OCI-LY3 (cell line): Measurements from ENCODE around the gene HDGF.

ENCODE experiments used
- H2AFZ ChIP-seq: fragments of 200-600, 300-600 bp; shearing (Covaris generic); 2 replicates; pipeline ENCODE4 v1.6.0; 2014; ENCODE audit warnings: antibody characterized with exemption, low read depth, low read length
- H3K27ac ChIP-seq: fragments of 200-600, 300-600 bp; sonication (generic); 2 replicates; pipeline ENCODE4 v1.5.1; 2014; ENCODE audit warnings: mild to moderate bottlenecking, low read length, moderate library complexity, mixed read lengths
- H3K27me3 ChIP-seq: fragments of 200-600, 300-600 bp; sonication (generic); 2 replicates; pipeline ENCODE4 v1.6.1; 2014; ENCODE audit warnings: low read depth, low read length, mixed read lengths
- H3K36me3 ChIP-seq: fragments of 200-600, 300-600 bp; sonication (generic); replicated peaks from 2 replicates; pipeline ENCODE3; 2014; ENCODE audit warnings: low read depth, low read length, mixed read lengths
- H3K4me1 ChIP-seq: fragments of 300-600, 200-600 bp; sonication (generic); 2 replicates; pipeline ENCODE4 v1.6.1; 2014; ENCODE audit warnings: low read length, mixed read lengths
- H3K4me2 ChIP-seq: fragments of 200-600, 300-600 bp; sonication (generic); 2 replicates; pipeline ENCODE4 v1.6.1; 2014; ENCODE audit warnings: low read length, mixed read lengths
- H3K4me3 ChIP-seq: fragments of 300-600, 200-600 bp; sonication (generic); 2 replicates; pipeline ENCODE4 v1.5.1; 2014; ENCODE audit warnings: antibody characterized with exemption, mild to moderate bottlenecking, low read length, moderate library complexity
- H3K79me2 ChIP-seq: fragments of 300-600, 200-600 bp; shearing (Covaris generic); 2 replicates; pipeline ENCODE4 v1.6.1; 2014; ENCODE audit warnings: mild to moderate bottlenecking, low read length, mixed read lengths
- H3K9ac ChIP-seq: fragments of 300-600, 200-600 bp; shearing (Covaris generic); 2 replicates; pipeline ENCODE4 v1.6.0; 2014; ENCODE audit warnings: mild to moderate bottlenecking, low read length, moderate library complexity
- H3K9me3 ChIP-seq: fragments of 200-600, 300-600 bp; shearing (Covaris generic); 2 replicates; pipeline ENCODE4 v1.6.1; 2014; ENCODE audit warnings: low read length, mixed read lengths; ENCODE audit not compliant: insufficient read depth
- H4K20me1 ChIP-seq: fragments of 200-600, 300-600 bp; sonication (generic); 2 replicates; pipeline ENCODE4 v1.6.1; 2016; ENCODE audit warnings: low read length, mixed read lengths; ENCODE audit not compliant: insufficient read depth
- EZH2phosphoT487 ChIP-seq: fragments of 200-600 bp; shearing (Covaris generic); IDR thresholded peaks from 2 replicates; pipeline ENCODE4 v1.6.1; 2018; ENCODE audit warnings: antibody characterized with exemption, mixed run types, low read depth
- TF ChIP-seq, protein P1 (sequence below): fragments of 200-600, 300-600 bp; sonication (generic); IDR thresholded peaks from 2 replicates; pipeline ENCODE4 v1.5.1; 2014; ENCODE audit warnings: antibody characterized with exemption, low read length, low read depth

The HDGF gene

DNA sequence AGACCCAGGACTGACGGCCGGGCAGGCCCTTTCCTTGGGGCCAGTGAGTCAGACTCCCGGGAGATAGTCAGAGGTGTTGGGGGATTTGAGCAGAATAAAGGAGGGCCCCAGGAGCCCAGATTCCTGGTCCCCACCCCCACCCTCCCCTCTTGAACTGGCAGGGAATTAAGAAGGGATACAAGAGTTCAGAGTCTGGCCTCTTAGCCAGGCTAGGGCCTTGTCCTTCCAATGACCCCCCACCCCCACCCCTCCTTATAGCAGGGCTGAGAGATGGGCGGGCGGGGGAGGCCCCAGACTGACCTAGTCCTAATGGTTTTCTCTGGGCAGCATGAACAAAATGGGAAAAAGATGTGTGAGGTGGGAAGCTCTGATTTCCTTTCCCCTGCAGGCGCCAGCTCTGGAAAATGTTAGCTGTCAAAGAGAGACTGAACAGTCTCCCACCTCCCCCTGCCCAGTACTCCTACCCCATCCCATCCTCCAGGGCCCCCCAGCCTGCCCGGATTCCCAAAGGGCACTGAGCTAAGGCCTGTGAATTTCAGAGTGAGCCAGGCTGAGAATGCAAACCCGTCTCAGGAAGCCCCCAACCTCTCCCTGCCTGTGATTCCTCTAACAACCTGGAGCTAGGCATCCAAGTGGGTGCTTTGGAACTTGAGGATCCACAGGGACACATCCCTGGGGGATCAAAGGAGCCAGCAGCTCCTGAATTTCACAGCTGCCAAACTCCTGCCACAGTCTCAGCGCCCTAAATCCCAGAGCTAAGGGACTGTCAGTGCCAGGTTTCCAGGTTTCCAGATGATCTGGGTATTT lies 40.3 kb downstream of the HDGF start:
- H3K79me2 ChIP-seq, result no peaks in the 10 kb centered on the region
- H3K9ac ChIP-seq, result no peak overlapping the region
- no peak overlapping the region for H3K4me2 ChIP-seq
- H3K9me3 ChIP-seq, result no peaks in the 10 kb centered on the region
- H3K36me3 ChIP-seq, result no peaks in the 10 kb centered on the region
- H3K4me3 ChIP-seq, result no peak overlapping the region
- no peak overlapping the region for H2AFZ ChIP-seq
- H3K4me1 ChIP-seq, result peaks cover 4% of the 10 kb centered on the region; the same call in 1 of the 2 replicates
- no peaks in the 10 kb centered on the region for H4K20me1 ChIP-seq
- no peak overlapping the region for H3K27ac ChIP-seq
- TF ChIP-seq, protein P1, sequence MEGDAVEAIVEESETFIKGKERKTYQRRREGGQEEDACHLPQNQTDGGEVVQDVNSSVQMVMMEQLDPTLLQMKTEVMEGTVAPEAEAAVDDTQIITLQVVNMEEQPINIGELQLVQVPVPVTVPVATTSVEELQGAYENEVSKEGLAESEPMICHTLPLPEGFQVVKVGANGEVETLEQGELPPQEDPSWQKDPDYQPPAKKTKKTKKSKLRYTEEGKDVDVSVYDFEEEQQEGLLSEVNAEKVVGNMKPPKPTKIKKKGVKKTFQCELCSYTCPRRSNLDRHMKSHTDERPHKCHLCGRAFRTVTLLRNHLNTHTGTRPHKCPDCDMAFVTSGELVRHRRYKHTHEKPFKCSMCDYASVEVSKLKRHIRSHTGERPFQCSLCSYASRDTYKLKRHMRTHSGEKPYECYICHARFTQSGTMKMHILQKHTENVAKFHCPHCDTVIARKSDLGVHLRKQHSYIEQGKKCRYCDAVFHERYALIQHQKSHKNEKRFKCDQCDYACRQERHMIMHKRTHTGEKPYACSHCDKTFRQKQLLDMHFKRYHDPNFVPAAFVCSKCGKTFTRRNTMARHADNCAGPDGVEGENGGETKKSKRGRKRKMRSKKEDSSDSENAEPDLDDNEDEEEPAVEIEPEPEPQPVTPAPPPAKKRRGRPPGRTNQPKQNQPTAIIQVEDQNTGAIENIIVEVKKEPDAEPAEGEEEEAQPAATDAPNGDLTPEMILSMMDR, result no peak
- no peak for TF ChIP-seq EZH2phosphoT487
- peaks cover 3% of the 10 kb centered on the region; the same call in 1 of the 2 replicates for H3K27me3 ChIP-seq

DNA sequence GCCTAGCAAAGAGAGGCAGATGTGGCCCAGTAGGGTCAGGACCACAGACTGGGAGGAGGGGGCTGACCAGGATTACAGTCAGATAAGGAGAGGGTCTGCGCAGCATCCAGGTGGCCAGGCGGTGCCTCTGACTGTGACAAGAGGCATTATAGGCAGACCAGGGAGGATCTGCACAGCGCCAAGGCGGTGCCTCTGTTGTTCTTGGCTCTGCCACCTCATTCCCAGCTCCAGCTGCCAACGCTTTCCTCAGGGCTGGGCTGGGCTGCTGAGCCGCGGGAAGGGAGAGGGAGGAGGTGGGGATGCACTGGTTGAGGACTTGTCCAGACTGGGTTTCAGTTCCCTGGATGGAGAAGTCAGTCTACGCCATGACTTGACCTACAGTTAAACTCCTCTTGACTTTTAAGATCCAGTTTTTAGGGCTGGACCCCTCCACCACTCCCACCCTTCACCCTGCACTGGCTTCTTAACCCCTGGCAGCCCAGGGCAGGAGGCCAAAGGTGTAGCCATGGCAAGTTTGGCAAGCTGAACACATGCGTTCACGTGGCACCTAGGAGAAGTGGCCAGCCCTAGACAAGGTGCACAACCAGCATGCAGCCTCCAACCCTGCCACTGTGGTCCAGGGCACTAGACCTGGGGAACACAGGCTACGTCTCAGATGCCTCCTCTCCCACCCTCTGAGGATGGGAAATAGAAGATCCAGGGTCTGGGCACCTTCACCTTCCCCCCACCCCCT lies 41.6 kb downstream of the HDGF start:
- Histone ChIP-seq H3K36me3 (no peaks in the 10 kb centered on the region), H3K4me2 (no peak overlapping the region), H3K27me3 (peaks cover 6% of the 10 kb centered on the region; the same call in 1 of the 2 replicates), H2AFZ (no peak overlapping the region), H4K20me1 (no peaks in the 10 kb centered on the region), H3K4me1 (peaks cover 10% of the 10 kb centered on the region; the same call in 1 of the 2 replicates), H3K4me3 (no peak overlapping the region), H3K27ac (no peak overlapping the region), H3K79me2 (no peaks in the 10 kb centered on the region), H3K9ac (no peak overlapping the region), H3K9me3 (no peaks in the 10 kb centered on the region)
- TF ChIP-seq, protein P1, result no peak
- TF ChIP-seq EZH2phosphoT487, result no peak

DNA sequence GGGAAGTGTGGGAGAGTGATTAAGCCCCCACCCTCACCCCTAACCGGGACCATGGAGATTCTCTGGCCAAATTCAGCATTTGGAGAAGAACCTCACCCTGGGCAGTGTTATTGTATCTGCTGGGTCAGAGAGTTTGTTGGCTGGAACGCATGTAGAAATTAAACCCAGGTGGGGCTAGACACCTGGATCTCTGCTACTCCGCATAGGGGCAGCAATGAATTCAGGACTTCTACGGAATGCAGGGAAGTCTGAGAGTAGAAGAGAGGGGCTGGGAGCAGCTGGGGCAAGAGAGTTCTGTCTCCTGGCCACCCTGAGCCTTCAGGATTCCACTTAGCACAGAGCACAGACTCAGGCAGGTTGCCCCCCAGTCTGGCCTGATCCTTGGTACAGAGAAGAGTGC lies 42.4 kb downstream of the HDGF start:
- no peak overlapping the region for H3K4me2 ChIP-seq

More for the DNA sequence above, 42.4 kb downstream of the HDGF start:
- Histone ChIP-seq H3K4me1 (peaks cover 10% of the 10 kb centered on the region; the same call in 1 of the 2 replicates), H2AFZ (no peak overlapping the region), H3K27ac (no peak overlapping the region), H3K9me3 (no peaks in the 10 kb centered on the region), H4K20me1 (no peaks in the 10 kb centered on the region), H3K36me3 (no peaks in the 10 kb centered on the region), H3K9ac (no peak overlapping the region), H3K27me3 (peaks cover 10% of the 10 kb centered on the region), H3K4me3 (no peak overlapping the region), H3K79me2 (no peaks in the 10 kb centered on the region)
- TF ChIP-seq, protein P1, result no peak
- no peak for TF ChIP-seq EZH2phosphoT487
